ENCODE results near the gene MLYCD. TPM values are rescaled to one million over a fixed set of nuclear protein-coding genes. Genes with fewer than 3 reads are reported as not detected.

The MLYCD gene
- total RNA-seq, 1 donor: 2.9 TPM

DNA sequence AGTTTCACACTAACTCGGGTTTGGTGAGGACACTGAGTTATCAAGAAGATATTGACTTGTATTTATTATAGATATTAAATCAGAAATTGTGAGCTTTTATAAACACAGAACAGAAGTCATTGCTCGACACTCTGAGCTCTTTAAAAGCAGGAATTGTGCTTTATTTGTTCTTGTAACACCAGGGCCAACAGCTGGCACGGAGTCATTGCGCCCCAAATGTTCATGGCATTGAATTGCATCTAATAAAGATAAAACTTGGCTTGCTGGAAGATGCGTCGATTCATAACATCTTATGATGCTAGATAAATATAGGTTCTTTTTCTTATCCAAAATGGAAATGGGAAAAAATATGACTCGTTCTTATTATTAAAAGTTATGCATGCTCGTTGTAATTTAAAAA is 11.8 kb upstream of the MLYCD start:
- H3K9me3 ChIP-seq (ENCODE audit: low read depth, low read length): no peaks in the 10 kb centered on the region
- no peak overlapping the region for H3K4me3 ChIP-seq (ENCODE audit: low read length)
- no peaks in the 10 kb centered on the region for H3K27me3 ChIP-seq (ENCODE audit: insufficient read depth, low read length)
- no peaks in the 10 kb centered on the region for H3K4me1 ChIP-seq (ENCODE audit: insufficient read depth, low read length)

DNA sequence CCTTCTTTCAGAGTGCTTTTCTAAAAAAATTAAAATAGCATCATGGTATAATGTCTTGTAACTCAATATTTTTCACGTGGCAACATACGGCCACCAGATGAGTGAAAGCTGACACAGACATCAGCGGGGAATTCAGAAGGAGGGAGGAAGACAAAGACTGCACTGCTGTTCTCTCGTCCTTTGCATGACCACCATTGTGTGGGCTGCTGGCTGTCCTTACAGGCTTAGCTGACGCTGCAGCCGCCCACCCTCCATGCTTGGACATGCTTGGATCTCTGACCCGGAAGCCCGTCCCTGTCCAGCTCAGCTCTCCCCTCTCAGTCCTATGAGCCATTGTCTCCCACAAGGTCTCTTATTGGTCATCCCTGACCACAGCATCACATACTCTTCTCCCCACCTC is 11.4 kb upstream of the MLYCD start:
- Histone ChIP-seq H3K9me3 (ENCODE audit: low read depth, low read length) (no peaks in the 10 kb centered on the region), H3K4me3 (ENCODE audit: low read length) (no peak overlapping the region), H3K27me3 (ENCODE audit: insufficient read depth, low read length) (no peaks in the 10 kb centered on the region), H3K4me1 (ENCODE audit: insufficient read depth, low read length) (no peaks in the 10 kb centered on the region)

DNA sequence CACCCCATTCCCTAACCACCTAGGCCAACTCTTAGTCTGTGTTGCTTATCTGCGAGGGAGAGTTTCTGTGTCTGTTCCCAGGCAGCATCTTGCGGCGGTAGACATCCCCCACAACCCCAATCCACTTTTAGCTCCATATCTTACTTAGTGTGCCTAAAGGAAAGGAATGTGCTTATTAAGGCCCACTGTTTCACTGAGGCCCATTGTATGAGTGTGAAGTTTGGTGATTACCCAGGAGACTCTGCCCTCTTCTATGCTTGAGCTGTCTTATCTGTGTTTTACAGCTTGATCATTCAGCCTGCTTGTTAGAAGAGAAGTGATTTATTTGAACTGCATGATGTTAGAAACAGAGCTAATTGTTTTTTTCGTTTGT is 10.3 kb upstream of the MLYCD start:
- no peaks in the 10 kb centered on the region for H3K4me1 ChIP-seq (ENCODE audit: insufficient read depth, low read length)
- no peaks in the 10 kb centered on the region for H3K9me3 ChIP-seq (ENCODE audit: low read depth, low read length)
- no peak overlapping the region for H3K4me3 ChIP-seq (ENCODE audit: low read length)
- no peaks in the 10 kb centered on the region for H3K27me3 ChIP-seq (ENCODE audit: insufficient read depth, low read length)

DNA sequence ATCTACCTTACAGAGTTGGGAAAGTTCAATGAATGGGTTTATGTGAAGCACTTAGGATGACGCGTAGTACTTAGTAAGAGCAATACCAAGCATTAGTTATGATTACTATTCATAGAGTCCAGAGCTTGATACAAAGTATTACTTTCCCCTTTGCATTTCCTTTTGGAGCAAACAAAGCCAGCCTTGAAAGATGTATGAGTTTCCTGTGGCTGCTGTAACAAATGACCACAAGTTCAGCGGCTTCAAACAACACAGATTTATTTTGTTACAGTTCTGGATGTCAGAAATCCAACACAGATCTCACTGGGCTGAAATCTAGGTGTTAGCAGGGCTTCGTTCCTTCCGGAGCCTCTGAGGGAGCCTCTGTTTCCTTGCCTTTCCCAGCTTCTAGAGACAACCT is 8.6 kb upstream of the MLYCD start:
- Histone ChIP-seq H3K4me1 (ENCODE audit: insufficient read depth, low read length) (no peaks in the 10 kb centered on the region), H3K4me3 (ENCODE audit: low read length) (no peak overlapping the region)

DNA sequence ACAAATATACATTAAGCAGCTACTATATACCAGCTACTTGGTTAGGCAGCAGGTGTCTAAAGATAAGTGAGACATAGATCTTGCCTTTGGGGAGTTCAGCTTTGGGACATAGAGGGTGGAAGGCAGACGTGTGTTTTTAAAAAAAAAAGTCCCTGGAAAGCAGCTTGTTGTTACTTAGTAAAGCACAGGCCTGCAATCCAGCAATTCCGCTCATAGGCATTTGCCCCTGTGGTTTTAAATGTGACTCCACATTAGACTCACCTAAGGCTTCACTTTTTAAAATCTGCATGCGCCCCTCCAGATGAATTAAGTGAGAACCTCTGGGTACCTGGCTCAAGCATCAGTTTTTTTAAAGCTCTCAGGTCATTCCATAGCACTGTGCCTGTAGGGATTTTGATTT is 7.2 kb upstream of the MLYCD start:
- no peaks in the 10 kb centered on the region for H3K27me3 ChIP-seq (ENCODE audit: insufficient read depth, low read length)
- no peak overlapping the region for H3K4me3 ChIP-seq (ENCODE audit: low read length)
- H3K4me1 ChIP-seq (ENCODE audit: insufficient read depth, low read length): no peaks in the 10 kb centered on the region
- no peaks in the 10 kb centered on the region for H3K9me3 ChIP-seq (ENCODE audit: low read depth, low read length)

More for the DNA sequence above, 8.6 kb upstream of the MLYCD start:
- Histone ChIP-seq H3K9me3 (ENCODE audit: low read depth, low read length) (no peaks in the 10 kb centered on the region), H3K27me3 (ENCODE audit: insufficient read depth, low read length) (no peaks in the 10 kb centered on the region)

DNA sequence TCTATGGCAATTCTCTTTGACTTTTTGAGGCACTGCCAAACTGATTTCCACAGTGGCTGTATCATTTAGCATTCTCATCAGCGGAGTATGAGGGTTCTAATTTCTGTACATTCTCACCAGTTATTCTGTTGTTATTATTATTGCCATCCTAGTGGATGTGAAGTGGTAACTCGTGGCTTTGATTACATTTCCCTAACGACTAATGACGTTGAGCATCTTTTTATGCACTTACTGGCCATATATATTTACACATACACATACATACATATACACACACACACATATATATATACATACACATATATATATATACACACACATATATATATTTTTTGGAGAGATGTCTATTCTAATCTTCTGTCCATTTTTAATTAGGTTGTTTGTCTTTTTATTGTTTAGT is 3.7 kb upstream of the MLYCD start:
- no peaks in the 10 kb centered on the region for H3K9me3 ChIP-seq (ENCODE audit: low read depth, low read length)
- no peaks in the 10 kb centered on the region for H3K27me3 ChIP-seq (ENCODE audit: insufficient read depth, low read length)
- H3K4me1 ChIP-seq (ENCODE audit: insufficient read depth, low read length): peaks cover 17% of the 10 kb centered on the region
- no peak overlapping the region for H3K4me3 ChIP-seq (ENCODE audit: low read length)

DNA sequence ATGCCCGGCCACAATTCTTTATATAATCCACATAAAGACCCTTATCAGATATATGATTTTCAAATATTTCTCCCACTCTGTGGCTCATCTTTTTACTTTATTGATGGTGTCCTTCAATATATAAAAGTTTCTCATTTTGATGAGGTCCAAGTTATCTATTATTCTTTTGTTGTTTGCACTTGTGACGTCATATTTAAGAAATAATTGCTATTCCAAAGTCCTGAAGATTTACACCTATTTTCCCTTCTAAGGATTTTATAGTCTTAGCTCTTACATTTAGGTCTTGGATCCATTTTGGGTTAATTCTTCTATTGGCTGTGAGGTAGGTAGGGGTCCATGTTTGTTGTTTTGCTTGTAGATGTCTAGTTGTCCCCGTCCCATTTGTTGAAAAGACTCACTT is 3.0 kb upstream of the MLYCD start:
- Histone ChIP-seq H3K27me3 (ENCODE audit: insufficient read depth, low read length) (no peaks in the 10 kb centered on the region), H3K4me3 (ENCODE audit: low read length) (no peak overlapping the region), H3K9me3 (ENCODE audit: low read depth, low read length) (no peaks in the 10 kb centered on the region)

DNA sequence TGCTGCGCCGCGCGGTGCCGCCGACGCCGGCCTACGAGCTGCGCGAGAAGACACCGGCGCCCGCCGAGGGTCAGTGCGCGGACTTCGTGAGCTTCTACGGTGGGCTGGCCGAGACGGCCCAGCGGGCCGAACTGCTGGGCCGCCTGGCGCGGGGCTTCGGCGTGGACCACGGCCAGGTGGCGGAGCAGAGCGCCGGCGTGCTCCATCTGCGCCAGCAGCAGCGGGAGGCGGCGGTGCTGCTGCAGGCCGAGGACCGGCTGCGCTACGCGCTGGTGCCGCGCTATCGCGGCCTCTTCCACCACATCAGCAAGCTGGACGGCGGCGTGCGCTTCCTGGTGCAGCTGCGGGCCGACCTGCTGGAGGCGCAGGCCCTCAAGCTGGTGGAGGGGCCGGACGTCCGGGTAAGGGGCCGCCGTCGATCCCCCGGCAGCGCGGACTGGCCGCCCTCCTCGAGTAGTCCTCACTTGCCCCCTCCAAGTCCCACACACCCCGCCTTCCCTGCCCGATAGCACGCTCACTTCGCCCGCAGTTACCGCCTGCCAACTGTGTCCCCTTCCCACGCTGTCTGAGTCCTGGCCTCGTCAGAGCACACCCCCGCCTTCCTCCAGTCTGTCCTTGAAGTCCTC is 470 bp downstream of the MLYCD start:
- H3K9me3 ChIP-seq (ENCODE audit: low read depth, low read length): no peaks in the 10 kb centered on the region
- H3K4me3 ChIP-seq (ENCODE audit: low read length): peak overlapping the region; percentile 67
- peaks cover 19% of the 10 kb centered on the region for H3K4me1 ChIP-seq (ENCODE audit: insufficient read depth, low read length)
- no peaks in the 10 kb centered on the region for H3K27me3 ChIP-seq (ENCODE audit: insufficient read depth, low read length)

More for the DNA sequence above, 3.0 kb upstream of the MLYCD start:
- peaks cover 19% of the 10 kb centered on the region for H3K4me1 ChIP-seq (ENCODE audit: insufficient read depth, low read length)

DNA sequence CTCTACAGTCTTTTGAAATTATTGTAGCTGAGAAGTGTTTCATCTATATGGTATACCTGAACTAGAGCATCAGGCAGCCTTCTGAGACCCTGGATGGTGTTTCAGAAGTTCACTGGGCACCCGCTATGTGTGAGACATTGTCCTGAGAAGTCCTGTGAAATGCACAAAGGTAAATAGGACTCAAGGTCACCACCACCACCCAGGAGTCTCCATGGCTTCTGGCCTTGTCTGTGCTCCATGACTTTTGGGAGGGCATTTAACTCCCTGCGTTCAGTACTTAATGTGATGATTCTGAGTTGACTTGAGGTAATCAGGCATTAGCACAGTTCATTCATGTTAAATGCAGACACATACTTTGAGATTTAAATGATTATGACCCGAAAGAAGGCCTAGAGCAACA is 1.1 kb downstream of the MLYCD start:
- H3K4me1 ChIP-seq (ENCODE audit: insufficient read depth, low read length): peaks cover 19% of the 10 kb centered on the region
- no peaks in the 10 kb centered on the region for H3K9me3 ChIP-seq (ENCODE audit: low read depth, low read length)
- H3K27me3 ChIP-seq (ENCODE audit: insufficient read depth, low read length): no peaks in the 10 kb centered on the region
- peak overlapping the region; percentile 67 for H3K4me3 ChIP-seq (ENCODE audit: low read length)

DNA sequence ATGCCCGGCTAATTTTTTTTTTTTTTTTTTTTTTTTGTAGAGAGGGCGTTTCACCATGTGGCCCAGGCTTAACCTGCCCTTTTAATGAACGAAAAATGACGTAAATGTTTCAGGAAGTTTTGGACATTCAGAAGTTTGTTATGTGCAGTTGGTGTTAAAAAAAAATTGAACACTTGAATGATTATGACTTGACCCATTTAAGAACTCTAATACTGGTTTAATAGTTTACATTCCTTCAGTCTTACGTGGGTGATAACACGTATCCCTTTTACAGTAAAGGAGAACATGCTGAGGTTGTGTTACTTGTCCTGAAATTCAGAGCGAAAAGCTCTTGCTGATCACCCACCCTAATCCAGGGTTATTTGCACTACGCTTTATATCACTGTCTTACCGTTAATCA is 1.7 kb downstream of the MLYCD start:
- Histone ChIP-seq H3K4me1 (ENCODE audit: insufficient read depth, low read length) (peaks cover 19% of the 10 kb centered on the region), H3K9me3 (ENCODE audit: low read depth, low read length) (no peaks in the 10 kb centered on the region), H3K4me3 (ENCODE audit: low read length) (no peak overlapping the region), H3K27me3 (ENCODE audit: insufficient read depth, low read length) (no peaks in the 10 kb centered on the region)

DNA sequence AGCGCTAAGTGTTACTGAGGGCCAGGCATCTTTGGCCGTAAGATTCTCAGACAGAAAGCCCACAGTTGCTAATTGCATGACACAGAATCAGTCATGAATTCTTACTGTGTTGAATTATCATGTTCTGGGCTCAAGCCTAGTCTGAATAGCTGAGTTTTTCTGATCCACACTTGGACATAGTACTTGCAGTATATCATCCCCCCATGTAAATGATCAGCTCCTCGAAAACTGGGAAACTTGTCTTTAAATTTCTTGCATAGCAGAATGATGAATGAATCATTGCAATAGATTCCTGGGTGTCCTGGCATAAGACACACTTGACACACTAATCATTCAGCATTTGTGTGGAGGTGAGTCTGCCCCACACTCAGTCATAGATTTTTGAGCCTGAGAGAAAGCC is 2.2 kb downstream of the MLYCD start:
- no peaks in the 10 kb centered on the region for H3K9me3 ChIP-seq (ENCODE audit: low read depth, low read length)
- H3K27me3 ChIP-seq (ENCODE audit: insufficient read depth, low read length): no peaks in the 10 kb centered on the region
- H3K4me3 ChIP-seq (ENCODE audit: low read length): no peak overlapping the region
- peaks cover 19% of the 10 kb centered on the region for H3K4me1 ChIP-seq (ENCODE audit: insufficient read depth, low read length)

DNA sequence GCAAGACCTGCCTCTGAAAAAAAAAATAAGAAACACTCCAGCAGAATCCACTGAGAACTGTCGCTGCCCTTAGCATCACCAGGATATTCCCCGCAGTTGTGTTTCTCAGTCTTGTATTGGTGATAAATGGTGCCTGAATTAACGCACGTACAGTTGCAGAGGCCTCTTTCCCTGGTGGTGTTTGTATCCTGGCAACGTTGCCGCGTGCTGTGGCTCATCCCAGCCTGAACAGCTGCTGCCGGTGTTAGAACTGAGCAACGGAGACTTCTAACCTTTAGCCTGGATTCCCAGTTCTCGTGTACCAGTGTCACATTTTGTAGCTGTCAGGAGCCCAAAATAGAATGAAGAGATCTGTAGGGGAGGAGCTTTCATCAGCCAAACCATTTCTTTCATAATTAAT is 4.8 kb downstream of the MLYCD start:
- Histone ChIP-seq H3K4me3 (ENCODE audit: low read length) (no peak overlapping the region), H3K4me1 (ENCODE audit: insufficient read depth, low read length) (peaks cover 11% of the 10 kb centered on the region), H3K27me3 (ENCODE audit: insufficient read depth, low read length) (no peaks in the 10 kb centered on the region), H3K9me3 (ENCODE audit: low read depth, low read length) (no peaks in the 10 kb centered on the region)

DNA sequence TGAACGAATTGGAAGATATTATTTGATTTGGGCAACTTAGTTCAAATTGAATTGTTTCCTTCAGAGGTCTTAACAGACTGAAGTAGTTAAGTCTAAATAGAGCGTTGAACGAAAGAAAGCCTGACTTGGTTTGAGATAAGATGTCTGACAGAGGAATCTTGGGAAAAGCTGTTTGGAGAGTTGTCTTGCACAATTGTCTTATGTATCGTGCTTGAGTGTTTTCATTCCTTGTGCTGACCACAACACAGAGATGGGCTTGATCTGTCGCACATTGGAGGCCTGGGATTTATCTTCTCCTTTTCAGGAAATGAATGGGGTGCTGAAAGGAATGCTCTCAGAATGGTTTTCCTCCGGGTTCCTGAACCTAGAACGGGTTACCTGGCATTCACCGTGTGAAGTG is 7.8 kb downstream of the MLYCD start:
- Histone ChIP-seq H3K27me3 (ENCODE audit: insufficient read depth, low read length) (no peaks in the 10 kb centered on the region), H3K9me3 (ENCODE audit: low read depth, low read length) (no peaks in the 10 kb centered on the region), H3K4me3 (ENCODE audit: low read length) (no peak overlapping the region), H3K4me1 (ENCODE audit: insufficient read depth, low read length) (no peaks in the 10 kb centered on the region)

DNA sequence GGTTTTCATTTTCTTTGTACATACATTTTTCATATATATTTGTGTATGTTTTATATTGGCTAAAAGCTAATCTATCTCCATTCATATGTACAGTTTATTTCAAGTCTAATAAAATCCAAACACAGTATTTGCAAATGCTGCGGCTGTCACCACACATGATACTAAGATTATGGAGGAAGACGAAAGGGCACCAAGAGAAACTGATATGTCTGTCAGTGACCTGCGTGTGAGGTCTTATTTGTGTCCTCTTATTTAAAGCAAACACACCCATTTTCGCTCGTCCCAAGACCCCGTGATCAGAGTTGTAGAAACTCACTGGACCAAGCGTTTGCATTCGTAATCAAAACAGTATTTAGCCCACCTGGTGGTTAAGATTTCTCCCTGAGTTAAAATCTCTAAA is 8.2 kb downstream of the MLYCD start:
- H3K9me3 ChIP-seq (ENCODE audit: low read depth, low read length): no peaks in the 10 kb centered on the region
- no peaks in the 10 kb centered on the region for H3K4me1 ChIP-seq (ENCODE audit: insufficient read depth, low read length)
- no peaks in the 10 kb centered on the region for H3K27me3 ChIP-seq (ENCODE audit: insufficient read depth, low read length)
- H3K4me3 ChIP-seq (ENCODE audit: low read length): no peak overlapping the region

DNA sequence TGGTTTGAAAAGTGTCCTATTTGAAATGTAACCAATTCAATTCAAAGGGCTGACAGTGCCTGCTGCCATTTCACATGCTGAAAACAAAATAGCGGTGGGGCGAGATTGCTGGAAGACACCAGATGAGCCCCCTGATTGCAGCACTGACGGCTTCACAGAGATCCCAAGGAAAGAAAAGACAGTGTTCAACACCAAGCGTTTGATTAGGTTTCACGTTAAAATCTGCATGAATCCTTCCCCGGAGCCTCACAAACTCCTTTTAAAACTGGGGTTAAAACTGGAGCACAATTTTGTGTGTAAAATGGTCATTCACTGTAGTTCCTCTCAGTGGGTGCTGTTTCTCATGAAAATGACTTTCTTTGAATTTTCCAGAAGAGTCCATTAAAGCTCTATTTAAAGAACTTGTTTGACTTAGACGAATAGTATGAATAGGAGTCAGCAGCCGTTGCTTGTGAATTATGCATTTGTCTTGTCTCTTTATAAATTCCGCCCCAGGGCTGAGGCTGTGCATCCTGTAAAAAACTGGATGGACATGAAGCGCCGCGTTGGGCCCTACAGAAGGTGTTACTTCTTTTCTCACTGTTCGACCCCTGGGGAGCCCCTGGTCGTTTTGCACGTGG is 8.8 kb downstream of the MLYCD start:
- Histone ChIP-seq H3K4me3 (ENCODE audit: low read length) (no peak overlapping the region), H3K9me3 (ENCODE audit: low read depth, low read length) (no peaks in the 10 kb centered on the region), H3K27me3 (ENCODE audit: insufficient read depth, low read length) (no peaks in the 10 kb centered on the region), H3K4me1 (ENCODE audit: insufficient read depth, low read length) (no peaks in the 10 kb centered on the region)

DNA sequence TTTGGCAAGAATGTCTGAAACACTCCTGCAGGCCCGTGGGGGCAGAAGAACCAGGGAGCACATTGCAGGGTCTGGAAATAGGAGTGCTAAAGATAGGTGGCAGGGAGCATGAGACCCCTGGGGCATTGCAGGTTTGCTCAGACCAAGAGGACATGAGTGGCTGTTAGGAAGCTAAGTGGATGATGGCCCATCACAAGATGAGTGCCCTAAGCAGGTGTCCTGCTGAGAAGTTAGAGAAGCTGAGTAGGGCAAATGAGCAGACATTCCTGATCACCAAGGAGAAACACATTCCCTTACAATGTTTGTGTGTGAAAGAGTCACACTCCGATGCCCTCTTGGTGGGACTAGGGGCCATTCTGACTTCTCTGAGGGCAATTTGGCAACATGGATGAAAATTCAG is 9.9 kb downstream of the MLYCD start:
- H3K9me3 ChIP-seq (ENCODE audit: low read depth, low read length): no peaks in the 10 kb centered on the region
- no peaks in the 10 kb centered on the region for H3K27me3 ChIP-seq (ENCODE audit: insufficient read depth, low read length)
- H3K4me3 ChIP-seq (ENCODE audit: low read length): no peak overlapping the region
- H3K4me1 ChIP-seq (ENCODE audit: insufficient read depth, low read length): no peaks in the 10 kb centered on the region

All from mononuclear cell (primary cell).